ENCODE measurements around the gene NRROS. TPM values are rescaled to one million over a fixed set of nuclear protein-coding genes. Genes with fewer than 3 reads are reported as not detected.
A peak's percentile ranks its signal among the peaks of the same experiment; 100 is the strongest.

Gene NRROS
- total and polyA plus RNA-seq, 2 of the 13 experiments (the other 11 are each of a cell fraction or from before 2014, with no cell fraction given): not detected

DNA sequence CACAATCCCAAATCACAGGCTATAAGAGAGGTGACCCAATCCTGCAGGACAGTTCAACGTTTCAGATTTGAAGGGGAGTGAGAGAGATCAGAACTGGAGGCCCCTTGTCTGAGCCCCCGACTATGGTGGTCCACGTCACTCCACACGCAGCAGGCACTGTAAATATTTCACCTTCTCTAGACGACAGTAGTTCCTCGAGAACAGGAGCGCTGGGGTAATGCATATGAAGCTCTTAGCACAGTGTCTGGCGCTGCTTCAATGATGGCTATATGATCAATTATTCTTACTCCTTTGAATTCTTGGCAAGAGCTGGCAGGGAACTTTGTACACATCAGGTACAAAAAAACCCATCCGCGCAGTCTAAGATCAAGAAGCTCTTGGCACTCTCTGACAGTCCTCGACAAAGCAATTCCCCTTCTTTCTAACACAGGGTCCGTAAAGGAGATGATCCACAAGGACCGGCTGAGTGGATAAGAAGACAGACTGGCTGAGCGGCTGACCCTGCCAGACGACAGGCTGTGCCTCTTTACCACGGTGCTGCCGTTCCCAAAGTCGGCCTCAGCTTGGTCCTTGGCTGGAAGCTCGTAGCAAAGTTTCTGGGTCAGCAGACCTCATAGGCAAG, 522 bp upstream of the NRROS start:
- no TSS peak for BruUV-seq (replicated peaks)
- no peaks in the 10 kb centered on the region for H4K20me1 ChIP-seq (ENCODE audit: insufficient read depth, low read length)
- peaks cover 14 to 60% of the 10 kb centered on the region in 2 experiments for H3K27me3 ChIP-seq (ENCODE audit: control insufficient read depth in 1 of 2, insufficient read depth in 2 of 2, low read length in 2 of 2)
- FAIRE-seq (no peak), ATAC-seq (peak; percentile 36), DNase-seq (ENCODE audit: low spot score) (no peak)
- TF ChIP-seq EZH2 (conservative IDR thresholded peaks at IDR 0.05; ENCODE audit: low read depth, low read length) (0 out of 2 replicates have a peak, but pooled peaks have one; percentile 60), SP1 (IDR thresholded peaks at IDR 0.05) (no peak), SP1 (CRISPR knock-in tag; IDR thresholded peaks at IDR 0.05) (no peak), MXI1 (IDR thresholded peaks at IDR 0.05; ENCODE audit: borderline replicate concordance, low read depth, low read length) (no peak)
- H3K4me2 ChIP-seq (ENCODE audit: low read depth, low read length): peak overlapping the region; percentile 43
- H3K9me3 ChIP-seq (ENCODE audit: low read length): no peaks in the 10 kb centered on the region
- peak overlapping the region in 1 of 3 experiments; percentile 57; a peak in 2 of 6 replicates for H3K4me3 ChIP-seq (replicated peaks in 1 of 3; ENCODE audit: insufficient read depth in 1 of 3, low read depth in 2 of 3, low read length in 3 of 3)
- no peaks in the 10 kb centered on the region for H3K79me2 ChIP-seq (ENCODE audit: insufficient read depth, low read length)
- intact Hi-C loops (cut with micrococcal nuclease; ENCODE audit: unreplicated experiment) (no loop called here), in situ Hi-C loops (cut with HindIII; ENCODE audit: extremely low pct_ligation_motif_present, low pct_unique_long_range_greater_than_20kb) (no loop called here)
- no peak overlapping the region for H2AFZ ChIP-seq (ENCODE audit: low read length)
- peaks cover 24% of the 10 kb centered on the region for H3K4me1 ChIP-seq (ENCODE audit: insufficient read depth, low read length)
- no peaks in the 10 kb centered on the region for H3K36me3 ChIP-seq (replicated peaks in 1 of 2; ENCODE audit: control insufficient read depth in 1 of 2, insufficient read depth in 2 of 2, low read length in 2 of 2)
- POLR2A ChIA-PET: no interaction called here
- 73% methylated on average over 13 of the region's 19 CpGs for WGBS (ENCODE audit: low lambda C conversion rate)
- H3K9ac ChIP-seq (ENCODE audit: insufficient read depth, low read depth, low read length): no peak overlapping the region
- no peak overlapping the region for H3K27ac ChIP-seq (ENCODE audit: extremely low read length, insufficient read depth, low read length)
- CTCF ChIA-PET (ENCODE audit: low intra/inter-chr PET ratio, low total read pairs): no interaction called here

GRCh38 chr3:196640297-196641018, 964 bp downstream of the NRROS start:
- BruUV-seq (replicated peaks): no TSS peak
- no peak overlapping the region for H3K4me3 ChIP-seq (replicated peaks in 1 of 3; ENCODE audit: insufficient read depth in 1 of 3, low read depth in 2 of 3, low read length in 3 of 3)
- in situ Hi-C loops (cut with HindIII; ENCODE audit: extremely low pct_ligation_motif_present, low pct_unique_long_range_greater_than_20kb) (no loop called here), intact Hi-C loops (cut with micrococcal nuclease; ENCODE audit: unreplicated experiment) (no loop called here)
- ChIA-PET POLR2A (no interaction called here), CTCF (ENCODE audit: low intra/inter-chr PET ratio, low total read pairs) (no interaction called here)
- no peak overlapping the region for H3K9ac ChIP-seq (ENCODE audit: insufficient read depth, low read depth, low read length)
- no peak for FAIRE-seq
- no peaks in the 10 kb centered on the region for H3K36me3 ChIP-seq (replicated peaks in 1 of 2; ENCODE audit: control insufficient read depth in 1 of 2, insufficient read depth in 2 of 2, low read length in 2 of 2)
- no peaks in the 10 kb centered on the region for H4K20me1 ChIP-seq (ENCODE audit: insufficient read depth, low read length)
- no peaks in the 10 kb centered on the region for H3K9me3 ChIP-seq (ENCODE audit: low read length)
- H3K4me1 ChIP-seq (ENCODE audit: insufficient read depth, low read length): peaks cover 19% of the 10 kb centered on the region
- DNase-seq (ENCODE audit: low spot score): no peak
- 69% methylated on average over 14 of the region's 24 CpGs for WGBS (ENCODE audit: low lambda C conversion rate)
- H2AFZ ChIP-seq (ENCODE audit: low read length): no peak overlapping the region
- TF ChIP-seq, protein P1, sequence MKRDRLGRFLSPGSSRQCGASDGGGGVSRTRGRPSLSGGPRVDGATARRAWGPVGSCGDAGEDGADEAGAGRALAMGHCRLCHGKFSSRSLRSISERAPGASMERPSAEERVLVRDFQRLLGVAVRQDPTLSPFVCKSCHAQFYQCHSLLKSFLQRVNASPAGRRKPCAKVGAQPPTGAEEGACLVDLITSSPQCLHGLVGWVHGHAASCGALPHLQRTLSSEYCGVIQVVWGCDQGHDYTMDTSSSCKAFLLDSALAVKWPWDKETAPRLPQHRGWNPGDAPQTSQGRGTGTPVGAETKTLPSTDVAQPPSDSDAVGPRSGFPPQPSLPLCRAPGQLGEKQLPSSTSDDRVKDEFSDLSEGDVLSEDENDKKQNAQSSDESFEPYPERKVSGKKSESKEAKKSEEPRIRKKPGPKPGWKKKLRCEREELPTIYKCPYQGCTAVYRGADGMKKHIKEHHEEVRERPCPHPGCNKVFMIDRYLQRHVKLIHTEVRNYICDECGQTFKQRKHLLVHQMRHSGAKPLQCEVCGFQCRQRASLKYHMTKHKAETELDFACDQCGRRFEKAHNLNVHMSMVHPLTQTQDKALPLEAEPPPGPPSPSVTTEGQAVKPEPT (CRISPR knock-in tag; IDR thresholded peaks at IDR 0.05; ENCODE audit: low read depth): no peak
- TF ChIP-seq SUZ12 (IDR thresholded peaks at IDR 0.05; ENCODE audit: low read depth, low read length) (no peak), ZNF180 (CRISPR knock-in tag; IDR thresholded peaks at IDR 0.05; ENCODE audit: borderline replicate concordance, low read depth) (no peak), ZBTB7B (CRISPR knock-in tag; IDR thresholded peaks at IDR 0.05) (no peak)
- H3K79me2 ChIP-seq (ENCODE audit: insufficient read depth, low read length): no peaks in the 10 kb centered on the region
- H3K27ac ChIP-seq (ENCODE audit: extremely low read length, insufficient read depth, low read length): no peak overlapping the region
- no peak for ATAC-seq
- H3K4me2 ChIP-seq (ENCODE audit: low read depth, low read length): no peak overlapping the region
- H3K27me3 ChIP-seq (ENCODE audit: control insufficient read depth in 1 of 2, insufficient read depth in 2 of 2, low read length in 2 of 2): peaks cover 14 to 66% of the 10 kb centered on the region in 2 experiments

Data from HepG2 (cell line).